ENCODE measurements around the gene TFEB. TPM values are rescaled to one million over a fixed set of nuclear protein-coding genes. Genes with fewer than 3 reads are reported as not detected.

Gene TFEB
- total and polyA plus RNA-seq, 2 of the 8 experiments (the other 6 are each of a cell fraction or from before 2014, with no cell fraction given), result 2.3 to 6.7 TPM

DNA sequence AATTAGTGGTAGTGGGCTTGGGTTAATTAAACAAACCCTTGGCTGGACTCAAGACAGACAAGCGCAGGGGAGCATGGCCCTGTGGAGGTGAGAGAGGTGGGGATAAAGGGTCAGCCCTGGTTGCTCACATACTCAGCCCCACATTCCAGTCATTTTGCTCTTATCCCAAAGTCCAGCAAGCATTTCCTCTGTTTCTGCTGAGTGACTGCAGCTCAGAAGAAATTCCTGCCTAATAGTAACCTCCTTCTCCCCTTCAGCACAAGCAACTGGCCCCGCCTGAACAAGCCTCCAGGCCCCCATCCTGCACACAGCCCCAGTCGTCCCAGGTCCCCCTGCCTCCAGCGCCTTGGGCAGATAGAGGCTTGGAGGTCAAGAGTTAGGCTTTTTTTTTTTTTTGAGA lies 3.6 kb upstream of the TFEB start:
- Histone ChIP-seq H3K4me2 (ENCODE audit: insufficient read depth in 1 of 2, low read depth in 2 of 2, low read length in 2 of 2) (no peak overlapping the region), H3K9ac (replicated peaks in 1 of 4; ENCODE audit: extremely low read depth in 1 of 4, low read depth in 3 of 4, low read length in 3 of 4) (no peak overlapping the region)
- no peak for TF ChIP-seq BCL11A (IDR thresholded peaks at IDR 0.05; ENCODE audit: low read depth in 2 of 2, low read length in 2 of 2)
- TF ChIP-seq EZH2 (IDR thresholded peaks at IDR 0.05; ENCODE audit: low read depth, low read length, severe bottlenecking), result no peak
- TF ChIP-seq SP4 (IDR thresholded peaks at IDR 0.05; ENCODE audit: low read length), result no peak
- no peak for TF ChIP-seq RXRA (IDR thresholded peaks at IDR 0.05; ENCODE audit: insufficient read depth, low read depth, low read length)

More for the DNA sequence above, 3.6 kb upstream of the TFEB start:
- Histone ChIP-seq H2BK15ac (ENCODE audit: low read length) (no peak overlapping the region), H3K4me3 (ENCODE audit: extremely low read depth in 1 of 4, insufficient read depth in 2 of 4, low read depth in 3 of 4, low read length in 4 of 4) (no peak overlapping the region), H3K23me2 (ENCODE audit: low read depth, low read length) (peaks cover 2% of the 10 kb centered on the region; the same call in 1 of the 2 replicates), H2BK5ac (ENCODE audit: low read depth, low read length) (no peak overlapping the region), H3K79me1 (ENCODE audit: low read depth, low read length) (no peaks in the 10 kb centered on the region), H3K56ac (replicated peaks; ENCODE audit: insufficient read length, low read depth, low read length) (no peak overlapping the region), H3K18ac (ENCODE audit: extremely low read depth, low read length) (no peak overlapping the region), H4K8ac (ENCODE audit: extremely low read depth, insufficient read depth, low read length) (no peak overlapping the region), H3K4me1 (replicated peaks in 1 of 4; ENCODE audit: control insufficient read depth in 3 of 4, insufficient read depth in 4 of 4, low read length in 3 of 4) (peaks cover 0 to 5% (median 4%) of the 10 kb centered on the region in 4 experiments; a peak in 5 of 7 replicates), H2AK5ac (ENCODE audit: low read depth, low read length) (no peak overlapping the region), H3K79me2 (ENCODE audit: control insufficient read depth in 1 of 2, insufficient read depth in 2 of 2, low read length in 2 of 2) (no peaks in the 10 kb centered on the region), H3K36me3 (ENCODE audit: control insufficient read depth in 2 of 4, insufficient read depth in 4 of 4, low read length in 3 of 4) (no peaks in the 10 kb centered on the region), H3K14ac (ENCODE audit: insufficient read length) (no peak overlapping the region), H2BK120ac (replicated peaks; ENCODE audit: low read depth, low read length) (no peak overlapping the region), H4K91ac (replicated peaks; ENCODE audit: insufficient read length, low read length) (no peak overlapping the region), H4K20me1 (replicated peaks in 1 of 2; ENCODE audit: control insufficient read depth in 1 of 2, insufficient read depth in 2 of 2, low read length in 2 of 2) (no peaks in the 10 kb centered on the region), H3K4ac (replicated peaks; ENCODE audit: insufficient read length, low read depth, low read length) (no peak overlapping the region), H3K27me3 (replicated peaks in 1 of 4; ENCODE audit: control insufficient read depth in 3 of 4, extremely low read depth in 1 of 4, insufficient read depth in 3 of 4, low read length in 3 of 4) (peaks cover 0 to 4% (median 3%) of the 10 kb centered on the region in 4 experiments; a peak in 2 of 7 replicates), H4K5ac (ENCODE audit: insufficient read length, low read depth, low read length) (no peak overlapping the region), H3K27ac (ENCODE audit: low read depth, low read length) (no peak overlapping the region), H3K23ac (ENCODE audit: insufficient read length) (no peak overlapping the region), H2BK12ac (ENCODE audit: low read depth, low read length) (no peak overlapping the region), H3K9me3 (ENCODE audit: insufficient read depth in 2 of 2, low read depth in 1 of 2, low read length in 1 of 2) (no peaks in the 10 kb centered on the region), H2AFZ (ENCODE audit: low read length) (no peak overlapping the region), H2BK20ac (ENCODE audit: low read length) (no peak overlapping the region)
- WGBS, 2 experiments (ENCODE audit: extremely low coverage in 1 of 2, insufficient coverage in 1 of 2, insufficient read length in 1 of 2, insufficient replicate concordance in 2 of 2, low coverage in 1 of 2, low lambda C conversion rate in 2 of 2, missing lambda C conversion rate in 1 of 2), result 89% methylated on average over 4 of the region's 4 CpGs; no CpG with 5 or more reads in 1 of the 2 experiments
- ChIA-PET CTCF (ENCODE audit: partially characterized antibody) (interaction anchor here (0.9 to 4.3 kb wide), 5 partner anchors 11 to 45 kb away, joined by 3 to 21 read pairs (median 6); no protein-coding TSS in a partner anchor), POLR2A (ENCODE audit: partially characterized antibody) (interaction anchor here (0.8 kb wide), 1 partner anchor 10 kb away, joined by 3 read pairs; no protein-coding TSS in a partner anchor)
- no peak for FAIRE-seq
- DNase-seq (ENCODE audit: low read depth in 1 of 2, low spot score in 2 of 2), result no peak
